ENCODE data around the gene ANKMY1. TPM values are rescaled to one million over a fixed set of nuclear protein-coding genes. Genes with fewer than 3 reads are reported as not detected.

Gene ANKMY1
- total and polyA plus RNA-seq, 2 of the 8 experiments (the other 6 are each of a cell fraction or from before 2014, with no cell fraction given): 4.5 to 4.8 TPM

- H2BK15ac ChIP-seq (ENCODE audit: low read length): no peak overlapping the region
- no peak overlapping the region for H4K91ac ChIP-seq (replicated peaks; ENCODE audit: insufficient read length, low read length)
- no peak overlapping the region for H2BK20ac ChIP-seq (ENCODE audit: low read length)
- no peak overlapping the region for H3K18ac ChIP-seq (ENCODE audit: extremely low read depth, low read length)
- no peaks in the 10 kb centered on the region for H3K79me2 ChIP-seq (ENCODE audit: control insufficient read depth in 1 of 2, insufficient read depth in 2 of 2, low read length in 2 of 2)
- peaks cover 8 to 38% of the 10 kb centered on the region in 2 experiments for H4K20me1 ChIP-seq (replicated peaks in 1 of 2; ENCODE audit: control insufficient read depth in 1 of 2, insufficient read depth in 2 of 2, low read length in 2 of 2)
- peaks cover 8% of the 10 kb centered on the region; the same call in 1 of the 2 replicates for H3K79me1 ChIP-seq (ENCODE audit: low read depth, low read length)
- no peak overlapping the region for H2BK5ac ChIP-seq (ENCODE audit: low read depth, low read length)
- H4K5ac ChIP-seq (ENCODE audit: insufficient read length, low read depth, low read length): no peak overlapping the region
- H2BK12ac ChIP-seq (ENCODE audit: low read depth, low read length): no peak overlapping the region
- no peak overlapping the region for H3K23ac ChIP-seq (ENCODE audit: insufficient read length)
- no peak overlapping the region for H2AFZ ChIP-seq (ENCODE audit: low read length)
- no peak overlapping the region for H3K27ac ChIP-seq (ENCODE audit: low read depth, low read length)
- DNase-seq (ENCODE audit: low read depth in 1 of 2, low spot score in 2 of 2) (no peak), FAIRE-seq (no peak)
- no peaks in the 10 kb centered on the region; a peak in 1 of 8 replicates for H3K36me3 ChIP-seq (ENCODE audit: control insufficient read depth in 2 of 4, insufficient read depth in 4 of 4, low read length in 3 of 4)
- no peak overlapping the region for H2AK5ac ChIP-seq (ENCODE audit: low read depth, low read length)
- H3K4me3 ChIP-seq (ENCODE audit: extremely low read depth in 1 of 4, insufficient read depth in 2 of 4, low read depth in 3 of 4, low read length in 4 of 4): no peak overlapping the region
- no peaks in the 10 kb centered on the region for H3K27me3 ChIP-seq (replicated peaks in 1 of 4; ENCODE audit: control insufficient read depth in 3 of 4, extremely low read depth in 1 of 4, insufficient read depth in 3 of 4, low read length in 3 of 4)
- no peaks in the 10 kb centered on the region for H3K23me2 ChIP-seq (ENCODE audit: low read depth, low read length)
- H3K4me2 ChIP-seq (ENCODE audit: insufficient read depth in 1 of 2, low read depth in 2 of 2, low read length in 2 of 2): no peak overlapping the region
- H2BK120ac ChIP-seq (replicated peaks; ENCODE audit: low read depth, low read length): no peak overlapping the region
- no peak overlapping the region for H3K4ac ChIP-seq (replicated peaks; ENCODE audit: insufficient read length, low read depth, low read length)
- POLR2A ChIA-PET (ENCODE audit: partially characterized antibody): no interaction called here
- 93% methylated on average over 15 of the region's 16 CpGs; no CpG with 5 or more reads in 1 of the 2 experiments for WGBS, 2 experiments (ENCODE audit: extremely low coverage in 1 of 2, insufficient coverage in 1 of 2, insufficient read length in 1 of 2, insufficient replicate concordance in 2 of 2, low coverage in 1 of 2, low lambda C conversion rate in 2 of 2, missing lambda C conversion rate in 1 of 2)
- H3K9me3 ChIP-seq (ENCODE audit: insufficient read depth in 2 of 2, low read depth in 1 of 2, low read length in 1 of 2): no peaks in the 10 kb centered on the region
- no peak overlapping the region for H3K14ac ChIP-seq (ENCODE audit: insufficient read length)
- H3K9ac ChIP-seq (replicated peaks in 1 of 4; ENCODE audit: extremely low read depth in 1 of 4, low read depth in 3 of 4, low read length in 3 of 4): no peak overlapping the region
- no peak overlapping the region for H4K8ac ChIP-seq (ENCODE audit: extremely low read depth, insufficient read depth, low read length)
- H3K56ac ChIP-seq (replicated peaks; ENCODE audit: insufficient read length, low read depth, low read length): no peak overlapping the region
- peaks cover 0 to 2% (median 1%) of the 10 kb centered on the region in 4 experiments; a peak in 1 of 7 replicates for H3K4me1 ChIP-seq (replicated peaks in 1 of 4; ENCODE audit: control insufficient read depth in 3 of 4, insufficient read depth in 4 of 4, low read length in 3 of 4)
- CTCF ChIA-PET (ENCODE audit: partially characterized antibody): no interaction called here
- no peak for TF ChIP-seq CREB1 (IDR thresholded peaks at IDR 0.05)
- no peak for TF ChIP-seq BCL11A (IDR thresholded peaks at IDR 0.05; ENCODE audit: low read depth in 2 of 2, low read length in 2 of 2)
- TF ChIP-seq POLR2AphosphoS5 (IDR thresholded peaks at IDR 0.05; ENCODE audit: low read depth, low read length): no peak
- no peak for TF ChIP-seq RXRA (IDR thresholded peaks at IDR 0.05; ENCODE audit: insufficient read depth, low read depth, low read length)
- TF ChIP-seq RAD21 (IDR thresholded peaks at IDR 0.05 in 1 of 2, conservative IDR thresholded peaks at IDR 0.05 in 1 of 2; ENCODE audit: low read depth in 2 of 2, low read length in 2 of 2): no peak
- no peak for TF ChIP-seq KDM5A (IDR thresholded peaks at IDR 0.05; ENCODE audit: low read length)
- no peak for TF ChIP-seq MAFK (IDR thresholded peaks at IDR 0.05; ENCODE audit: low read depth, low read length)
- TF ChIP-seq BACH1 (IDR thresholded peaks at IDR 0.05; ENCODE audit: low read length): no peak
- TF ChIP-seq SP1 (IDR thresholded peaks at IDR 0.05; ENCODE audit: low read depth, low read length): no peak
- TF ChIP-seq, protein P1, sequence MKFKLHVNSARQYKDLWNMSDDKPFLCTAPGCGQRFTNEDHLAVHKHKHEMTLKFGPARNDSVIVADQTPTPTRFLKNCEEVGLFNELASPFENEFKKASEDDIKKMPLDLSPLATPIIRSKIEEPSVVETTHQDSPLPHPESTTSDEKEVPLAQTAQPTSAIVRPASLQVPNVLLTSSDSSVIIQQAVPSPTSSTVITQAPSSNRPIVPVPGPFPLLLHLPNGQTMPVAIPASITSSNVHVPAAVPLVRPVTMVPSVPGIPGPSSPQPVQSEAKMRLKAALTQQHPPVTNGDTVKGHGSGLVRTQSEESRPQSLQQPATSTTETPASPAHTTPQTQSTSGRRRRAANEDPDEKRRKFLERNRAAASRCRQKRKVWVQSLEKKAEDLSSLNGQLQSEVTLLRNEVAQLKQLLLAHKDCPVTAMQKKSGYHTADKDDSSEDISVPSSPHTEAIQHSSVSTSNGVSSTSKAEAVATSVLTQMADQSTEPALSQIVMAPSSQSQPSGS (IDR thresholded peaks at IDR 0.05; ENCODE audit: low read length): no peak
- no peak for TF ChIP-seq ZNF274 (IDR thresholded peaks at IDR 0.05; ENCODE audit: borderline replicate concordance, extremely low read depth, low read length)
- TF ChIP-seq HDAC6 (IDR thresholded peaks at IDR 0.05; ENCODE audit: low read depth, low read length): no peak
- TF ChIP-seq TAF7 (optimal IDR thresholded peaks at IDR 0.05; ENCODE audit: borderline replicate concordance, low read depth, low read length): no peak
- TF ChIP-seq YY1 (IDR thresholded peaks at IDR 0.05; ENCODE audit: low read depth, low read length): no peak
These were observed 113.3 kb downstream of the ANKMY1 start for GRCh38 chr2:240444464-240444863.
